Testis (tissue), 2 donors: ENCODE data around the gene ZFAND5.

Experiments
- CTCF ChIP-seq, 3 experiments: fragments of 450-650 bp in 2 of 3; fragments of 200-600 bp in 1 of 3; sonication (generic) in 1 of 3; IDR thresholded peaks; one replicate each; pipeline ENCODE4 v1.5.1; 2016 to 2019; ENCODE audit warnings: antibody characterized with exemption in 3 of 3, mild to moderate bottlenecking in 2 of 3, moderate library complexity in 1 of 3
- POLR2A ChIP-seq: fragments of 450-650 bp; IDR thresholded peaks from one replicate; pipeline ENCODE4 v1.6.1; 2017; ENCODE audit warnings: antibody characterized with exemption, mild to moderate bottlenecking, moderate library complexity

- no peak for TF ChIP-seq CTCF (IDR thresholded peaks at IDR 0.05)
- TF ChIP-seq POLR2A = no peak
These were observed 30.2 kb downstream of the ZFAND5 start for GRCh38 chr9:72334658-72335337.
